Dendritic cell treated with granulocyte-macrophage colony-stimulating factor and Interleukin-4, amounts not matched to agents 40 ng/mL and 50 ng/mL, for 4 days (primary cell): ENCODE measurements around the gene GNPTAB.

Source experiments
- H3K27ac Mint-ChIP-seq: one replicate; pipeline ENCODE4 v1.8.0; 2022; ENCODE audit warnings: mild to moderate bottlenecking, mixed read lengths
- H3K27me3 Mint-ChIP-seq: one replicate; pipeline ENCODE4 v1.8.0; 2022; ENCODE audit warnings: mild to moderate bottlenecking, mixed read lengths
- H3K36me3 Mint-ChIP-seq: one replicate; pipeline ENCODE4 v1.8.0; 2022; ENCODE audit warnings: low read depth, mixed read lengths
- H3K4me1 Mint-ChIP-seq: one replicate; pipeline ENCODE4 v1.8.0; 2022; ENCODE audit warnings: low read depth, mixed read lengths
- H3K4me3 Mint-ChIP-seq: one replicate; pipeline ENCODE4 v1.8.0; 2022; ENCODE audit warnings: mild to moderate bottlenecking, moderate library complexity, mixed read lengths
- H3K9me3 Mint-ChIP-seq: one replicate; pipeline ENCODE4 v1.8.0; 2022; ENCODE audit warnings: mixed read lengths
- intact Hi-C: fragments of 100-400 bp; cut with micrococcal nuclease; formaldehyde crosslinking; loops from one replicate; pipeline ENCODE4 v1.15.0; 2022

Gene GNPTAB

GRCh38 chr12:101783838-101784237 is 46.9 kb downstream of the GNPTAB start:
- H3K4me1 Mint-ChIP-seq: peaks cover 37% of the 10 kb centered on the region
- peaks cover 75% of the 10 kb centered on the region for H3K36me3 Mint-ChIP-seq
- intact Hi-C loops: no loop called here
- H3K4me3 Mint-ChIP-seq: no peak overlapping the region
- no peaks in the 10 kb centered on the region for H3K9me3 Mint-ChIP-seq
- H3K27ac Mint-ChIP-seq: no peak overlapping the region
- no peaks in the 10 kb centered on the region for H3K27me3 Mint-ChIP-seq

DNA sequence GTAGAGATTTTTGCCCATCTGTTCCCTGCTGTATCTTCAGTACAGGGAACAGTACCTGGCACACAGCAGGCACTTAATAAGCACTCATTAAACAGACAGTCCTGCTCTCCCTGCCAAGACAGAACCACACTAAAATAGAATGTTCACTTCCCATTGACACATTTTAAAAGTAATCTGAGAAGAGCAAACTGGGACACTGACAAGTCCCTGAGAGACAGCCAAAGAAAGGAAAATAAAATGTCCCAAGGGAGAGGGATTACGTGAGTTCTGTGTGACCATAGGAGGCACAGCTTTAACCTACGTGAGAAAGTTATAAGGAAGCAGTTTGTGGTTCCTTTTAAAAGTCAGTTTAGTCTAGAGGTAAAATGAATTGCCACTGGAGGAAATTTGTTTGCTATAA is 47.6 kb downstream of the GNPTAB start:
- Mint-ChIP-seq H3K4me3 (no peak overlapping the region), H3K9me3 (no peaks in the 10 kb centered on the region), H3K4me1 (peaks cover 39% of the 10 kb centered on the region), H3K36me3 (peaks cover 75% of the 10 kb centered on the region), H3K27me3 (no peaks in the 10 kb centered on the region), H3K27ac (no peak overlapping the region)
- intact Hi-C loops: no loop called here

- H3K27ac Mint-ChIP-seq: no peak overlapping the region
- no peaks in the 10 kb centered on the region for H3K27me3 Mint-ChIP-seq
- H3K36me3 Mint-ChIP-seq: peaks cover 75% of the 10 kb centered on the region
- no peaks in the 10 kb centered on the region for H3K9me3 Mint-ChIP-seq
- intact Hi-C loops: no loop called here
- peaks cover 47% of the 10 kb centered on the region for H3K4me1 Mint-ChIP-seq
- no peak overlapping the region for H3K4me3 Mint-ChIP-seq
These were observed 48.5 kb downstream of the GNPTAB start for GRCh38 chr12:101782273-101782731.

DNA sequence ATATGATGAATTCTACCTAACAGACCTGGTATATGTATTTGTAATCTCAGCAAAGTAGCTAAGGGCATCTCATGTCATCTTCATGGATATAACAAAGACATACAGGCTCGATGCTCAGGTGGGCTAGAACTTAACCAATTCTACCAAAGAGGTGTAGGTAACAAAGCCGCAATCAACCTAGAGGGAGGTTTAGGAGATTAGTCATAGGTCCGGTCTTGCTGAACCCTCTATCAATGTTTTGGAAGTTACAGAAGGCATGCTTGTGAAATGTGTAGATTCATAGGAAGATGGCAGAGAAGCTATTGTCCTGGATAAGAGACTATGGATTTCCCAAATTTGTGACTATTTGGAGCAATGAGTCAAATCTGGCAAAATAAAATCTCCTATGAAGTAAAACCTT is 48.9 kb downstream of the GNPTAB start:
- H3K27ac Mint-ChIP-seq: no peak overlapping the region
- no peaks in the 10 kb centered on the region for H3K9me3 Mint-ChIP-seq
- peaks cover 52% of the 10 kb centered on the region for H3K4me1 Mint-ChIP-seq
- no peak overlapping the region for H3K4me3 Mint-ChIP-seq
- H3K27me3 Mint-ChIP-seq: no peaks in the 10 kb centered on the region
- intact Hi-C loops: no loop called here
- H3K36me3 Mint-ChIP-seq: peaks cover 76% of the 10 kb centered on the region

- Mint-ChIP-seq H3K4me1 (peaks cover 61% of the 10 kb centered on the region), H3K27ac (peak overlapping the region; percentile 14), H3K9me3 (no peaks in the 10 kb centered on the region), H3K36me3 (peaks cover 78% of the 10 kb centered on the region), H3K27me3 (no peaks in the 10 kb centered on the region), H3K4me3 (no peak overlapping the region)
- intact Hi-C loops: no loop called here
These were observed 50.2 kb downstream of the GNPTAB start for GRCh38 chr12:101780599-101780998.

DNA sequence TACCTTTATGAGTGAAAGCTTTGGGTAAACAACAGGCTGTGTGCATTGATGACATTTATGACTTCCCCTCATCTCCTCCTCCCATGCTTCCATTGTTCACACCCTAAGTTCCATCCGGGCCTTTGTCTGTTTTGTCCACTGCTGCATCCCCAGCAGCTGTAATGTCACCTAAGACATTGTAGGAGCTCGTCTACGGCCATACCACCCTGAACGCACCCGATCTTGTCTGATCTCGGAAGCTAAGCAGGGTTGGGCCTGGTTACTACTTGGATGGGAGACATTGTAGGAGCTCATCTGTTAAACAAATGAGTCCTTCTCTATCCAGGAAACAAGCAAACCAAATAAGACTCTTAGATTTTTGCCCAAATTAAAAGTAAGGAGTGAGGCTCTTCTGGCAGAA is 51.1 kb downstream of the GNPTAB start:
- Mint-ChIP-seq H3K4me1 (peaks cover 61% of the 10 kb centered on the region), H3K4me3 (no peak overlapping the region), H3K9me3 (no peaks in the 10 kb centered on the region), H3K36me3 (peaks cover 76% of the 10 kb centered on the region), H3K27me3 (no peaks in the 10 kb centered on the region), H3K27ac (peak overlapping the region; percentile 32)
- intact Hi-C loops: loop anchor here (10.0 kb wide), 1 partner anchor 135 kb away; no protein-coding TSS in a partner anchor

GRCh38 chr12:101779200-101779599 is 51.6 kb downstream of the GNPTAB start:
- Mint-ChIP-seq H3K27ac (peak overlapping the region; percentile 32), H3K36me3 (peaks cover 72% of the 10 kb centered on the region), H3K4me3 (no peak overlapping the region), H3K27me3 (no peaks in the 10 kb centered on the region), H3K9me3 (no peaks in the 10 kb centered on the region), H3K4me1 (peaks cover 61% of the 10 kb centered on the region)
- intact Hi-C loops: loop anchor here (10.0 kb wide), 1 partner anchor 136 kb away; no protein-coding TSS in a partner anchor

- intact Hi-C loops: loop anchor here (10.0 kb wide), 1 partner anchor 137 kb away; no protein-coding TSS in a partner anchor
- Mint-ChIP-seq H3K9me3 (no peaks in the 10 kb centered on the region), H3K27me3 (no peaks in the 10 kb centered on the region), H3K4me3 (no peak overlapping the region), H3K36me3 (peaks cover 68% of the 10 kb centered on the region), H3K4me1 (peaks cover 67% of the 10 kb centered on the region), H3K27ac (peak overlapping the region; percentile 98)
These were observed 52.8 kb downstream of the GNPTAB start for GRCh38 chr12:101777978-101778377.

- H3K9me3 Mint-ChIP-seq: no peaks in the 10 kb centered on the region
- H3K4me3 Mint-ChIP-seq: peak overlapping the region; percentile 20
- H3K36me3 Mint-ChIP-seq: peaks cover 64% of the 10 kb centered on the region
- H3K27me3 Mint-ChIP-seq: no peaks in the 10 kb centered on the region
- peaks cover 64% of the 10 kb centered on the region for H3K4me1 Mint-ChIP-seq
- H3K27ac Mint-ChIP-seq: peak overlapping the region; percentile 98
- intact Hi-C loops: loop anchor here (10.0 kb wide), 1 partner anchor 137 kb away; no protein-coding TSS in a partner anchor
These were observed 53.3 kb downstream of the GNPTAB start for GRCh38 chr12:101777485-101777884.

DNA sequence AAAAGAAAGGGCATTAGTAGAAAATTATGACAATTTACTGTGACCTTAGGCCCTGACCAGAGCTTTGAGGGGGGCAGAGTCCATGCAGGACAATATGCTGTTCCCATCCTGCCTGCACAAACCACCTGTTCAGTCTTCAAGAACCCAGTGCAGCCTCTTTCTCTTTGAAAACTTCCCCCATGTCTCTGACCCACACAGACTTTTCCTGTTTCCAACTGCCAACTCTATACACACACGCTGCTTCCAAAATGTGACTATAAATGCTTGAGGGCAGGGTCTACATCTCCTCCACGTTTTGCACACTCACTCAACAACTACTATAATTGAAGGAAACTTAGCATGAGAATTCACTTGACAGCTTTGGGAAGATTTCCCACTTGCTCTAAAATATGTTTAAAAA is 54.9 kb downstream of the GNPTAB start:
- no peaks in the 10 kb centered on the region for H3K27me3 Mint-ChIP-seq
- intact Hi-C loops: loop anchor here (10.0 kb wide), 1 partner anchor 139 kb away; no protein-coding TSS in a partner anchor
- H3K4me1 Mint-ChIP-seq: peaks cover 71% of the 10 kb centered on the region
- H3K4me3 Mint-ChIP-seq: no peak overlapping the region
- peaks cover 61% of the 10 kb centered on the region for H3K36me3 Mint-ChIP-seq
- peak overlapping the region; percentile 98 for H3K27ac Mint-ChIP-seq
- no peaks in the 10 kb centered on the region for H3K9me3 Mint-ChIP-seq

DNA sequence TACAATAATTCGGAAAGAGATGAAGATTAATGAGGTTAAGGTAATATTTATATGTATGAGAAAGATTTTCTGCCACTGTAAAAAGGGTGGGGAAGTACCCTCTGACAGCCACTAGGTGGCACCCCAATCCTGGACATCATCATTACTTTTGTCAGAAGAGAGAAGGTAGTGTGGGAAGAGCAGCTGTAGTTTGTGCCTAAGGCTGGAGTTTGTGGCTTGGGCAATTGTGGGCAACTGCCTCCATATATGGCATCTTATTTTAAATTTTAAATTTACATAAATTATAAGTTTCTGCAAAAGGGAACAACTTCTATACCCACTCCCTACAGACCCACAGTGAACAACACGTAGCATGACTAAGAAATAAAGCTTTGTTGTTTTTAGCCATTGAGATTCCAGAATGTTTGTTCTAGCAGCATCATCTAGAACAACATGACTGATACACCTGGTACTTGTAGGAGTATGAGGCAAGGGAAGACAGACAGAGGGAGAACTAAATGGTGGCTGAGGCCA is 57.1 kb downstream of the GNPTAB start:
- Mint-ChIP-seq H3K27ac (peak overlapping the region; percentile 77), H3K36me3 (peaks cover 69% of the 10 kb centered on the region)

DNA sequence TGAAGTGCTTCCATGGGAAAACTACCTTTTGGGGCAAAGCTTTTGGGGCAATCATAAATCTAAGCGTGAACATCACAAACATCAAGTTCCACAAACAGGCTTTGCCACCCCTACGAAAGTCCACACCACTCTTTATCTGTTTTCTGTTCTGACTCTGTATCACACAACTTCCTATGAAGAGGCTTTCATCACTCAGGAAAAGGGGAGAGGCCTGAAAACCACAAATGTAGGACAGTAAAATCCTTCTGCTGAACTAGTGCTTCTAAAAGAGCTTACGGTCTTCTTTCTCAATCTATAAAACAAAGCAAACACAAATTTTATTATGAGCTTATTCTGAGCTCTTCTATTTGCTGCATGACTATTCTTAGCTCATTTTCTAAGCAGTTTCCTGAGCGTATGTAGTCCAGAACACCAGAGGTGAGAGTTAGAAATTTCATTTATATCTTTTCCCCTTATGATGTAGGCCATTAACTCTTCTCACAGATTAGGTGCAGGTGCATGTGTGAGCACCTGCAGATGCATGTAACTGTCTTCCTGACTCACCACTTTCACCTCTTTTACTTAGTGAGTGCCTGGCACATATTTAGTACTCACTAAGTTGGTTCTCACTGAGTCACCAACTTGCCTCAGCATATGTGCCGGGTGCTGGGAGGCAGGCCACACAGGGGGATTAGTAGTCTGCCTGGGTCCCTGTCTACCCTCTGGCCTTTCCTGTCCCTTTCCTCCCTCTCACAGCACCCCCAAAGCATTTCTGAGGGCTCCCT is 58.6 kb downstream of the GNPTAB start:
- intact Hi-C loops: loop anchor here (2.0 to 10.0 kb wide), 4 partner anchors 59 to 360 kb away; partner anchors contain the start of gene GNPTAB
- Mint-ChIP-seq H3K36me3 (peaks cover 75% of the 10 kb centered on the region), H3K4me1 (peaks cover 44% of the 10 kb centered on the region), H3K27me3 (no peaks in the 10 kb centered on the region), H3K4me3 (peak overlapping the region; percentile 18), H3K27ac (peak overlapping the region; percentile 77), H3K9me3 (no peaks in the 10 kb centered on the region)

More for the DNA sequence above, 57.1 kb downstream of the GNPTAB start:
- Mint-ChIP-seq H3K9me3 (no peaks in the 10 kb centered on the region), H3K4me1 (peaks cover 56% of the 10 kb centered on the region), H3K4me3 (no peak overlapping the region), H3K27me3 (no peaks in the 10 kb centered on the region)
- intact Hi-C loops: loop anchor here (2.0 to 10.0 kb wide), 4 partner anchors 57 to 361 kb away; partner anchors contain the start of gene GNPTAB

GRCh38 chr12:101769865-101770264 is 60.9 kb downstream of the GNPTAB start:
- H3K9me3 Mint-ChIP-seq: no peaks in the 10 kb centered on the region
- H3K36me3 Mint-ChIP-seq: peaks cover 74% of the 10 kb centered on the region
- intact Hi-C loops: loop anchor here (5.0 to 10.0 kb wide), 2 partner anchors 145 to 358 kb away; no protein-coding TSS in a partner anchor
- H3K4me1 Mint-ChIP-seq: peaks cover 32% of the 10 kb centered on the region
- H3K27me3 Mint-ChIP-seq: no peaks in the 10 kb centered on the region
- no peak overlapping the region for H3K4me3 Mint-ChIP-seq
- no peak overlapping the region for H3K27ac Mint-ChIP-seq

DNA sequence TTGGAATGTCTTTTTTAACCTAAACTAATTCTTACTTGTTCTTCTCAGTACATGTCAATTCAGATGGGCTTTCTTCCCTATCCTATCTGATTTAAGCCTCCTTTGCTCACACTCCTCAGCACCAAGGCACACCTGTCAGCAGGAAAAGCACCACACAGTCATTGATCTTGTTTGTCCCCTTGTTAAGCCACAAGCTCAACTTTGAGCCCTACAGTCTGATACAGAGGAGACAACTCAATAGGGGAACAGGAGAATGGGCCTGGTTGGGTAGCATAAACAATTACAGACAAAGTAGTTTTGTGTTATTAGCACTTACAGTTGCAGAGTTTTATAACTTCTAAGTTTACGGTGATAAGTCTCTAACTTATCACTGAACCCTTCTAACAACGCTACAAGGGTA is 62.0 kb downstream of the GNPTAB start:
- Mint-ChIP-seq H3K27me3 (no peaks in the 10 kb centered on the region), H3K4me3 (no peak overlapping the region), H3K9me3 (no peaks in the 10 kb centered on the region), H3K4me1 (peaks cover 37% of the 10 kb centered on the region), H3K36me3 (peaks cover 83% of the 10 kb centered on the region), H3K27ac (no peak overlapping the region)
- intact Hi-C loops: no loop called here
